COLO668 (cell line): Measurements from ENCODE around the gene TIMM10.
A peak's percentile ranks its signal among the peaks of the same experiment; 100 is the strongest.

Source experiments
- DNase-seq: peaks from one replicate; lab custom pipeline; 2025; ENCODE audit not compliant: unreplicated experiment; lab: John Stamatoyannopoulos, UW

Gene TIMM10

DNA sequence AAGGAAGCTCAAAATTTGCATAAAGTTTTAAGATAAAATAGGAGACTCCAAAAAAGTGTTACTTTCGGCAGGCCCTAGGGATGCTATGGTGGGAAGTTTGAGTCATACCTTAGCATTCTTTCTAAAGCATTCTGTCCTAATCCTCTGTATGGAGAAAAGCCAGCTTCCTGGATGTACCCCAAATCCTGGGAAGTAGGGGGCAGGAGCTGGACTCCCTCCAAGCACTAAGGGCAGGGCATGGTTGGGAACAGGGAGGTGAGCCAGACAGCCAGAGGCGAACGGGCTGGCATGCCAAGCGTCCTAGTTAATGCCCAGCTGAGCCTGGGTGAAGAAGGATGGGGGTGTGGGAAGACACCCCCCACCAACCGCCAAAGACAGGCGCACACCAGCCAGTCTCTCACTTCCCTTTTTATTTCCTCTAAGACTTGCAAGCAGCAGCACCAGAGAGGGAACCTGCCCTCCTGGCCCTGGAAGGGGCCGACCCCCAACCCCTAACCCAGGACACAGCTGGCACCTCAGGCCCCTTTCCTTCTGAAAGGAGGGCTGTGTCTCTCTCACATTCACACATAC, 46.3 kb downstream of the TIMM10 start:
- DNase-seq, result no peak

GRCh38 chr11:57483562-57483918, 47.0 kb downstream of the TIMM10 start:
- DNase-seq, result no peak

DNA sequence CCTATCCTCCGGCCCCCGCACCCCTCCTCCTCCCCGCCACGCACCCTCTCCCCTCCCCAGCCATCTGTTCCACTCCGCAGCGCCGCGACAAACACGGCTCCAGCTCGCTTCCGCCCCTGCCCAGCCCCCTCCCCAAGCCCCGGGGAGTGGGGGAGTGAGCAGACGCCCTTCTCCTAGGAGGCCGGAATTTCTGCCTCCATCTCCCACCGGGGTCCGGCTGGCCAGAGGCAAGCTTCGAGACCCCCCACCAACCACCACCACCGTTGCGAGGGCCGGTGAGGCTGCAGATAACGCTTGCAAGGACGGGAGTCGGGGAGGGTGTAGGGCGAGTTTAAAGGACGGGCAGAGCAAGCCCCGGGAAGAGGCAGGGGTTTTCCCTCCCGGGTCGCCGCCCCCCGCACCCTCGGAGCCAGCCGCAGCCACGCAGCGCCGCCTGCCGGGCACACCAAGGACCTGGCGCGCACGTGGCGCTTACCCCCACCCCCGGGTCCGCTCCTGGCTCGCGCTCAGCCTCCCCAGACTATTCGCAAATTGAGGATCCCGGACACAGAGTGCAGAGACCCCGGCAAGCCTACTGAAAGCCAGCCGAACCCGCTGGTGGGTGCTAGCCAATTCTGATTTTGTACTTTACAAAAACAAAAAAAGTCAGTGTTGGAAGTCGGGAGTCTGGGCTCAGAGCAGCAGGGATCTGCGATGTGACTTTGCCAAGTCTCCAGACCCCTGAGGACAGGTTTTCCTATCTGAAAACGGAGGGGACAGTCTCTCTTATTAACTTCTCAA, 47.6 kb downstream of the TIMM10 start:
- peak; percentile 32 for DNase-seq

DNA sequence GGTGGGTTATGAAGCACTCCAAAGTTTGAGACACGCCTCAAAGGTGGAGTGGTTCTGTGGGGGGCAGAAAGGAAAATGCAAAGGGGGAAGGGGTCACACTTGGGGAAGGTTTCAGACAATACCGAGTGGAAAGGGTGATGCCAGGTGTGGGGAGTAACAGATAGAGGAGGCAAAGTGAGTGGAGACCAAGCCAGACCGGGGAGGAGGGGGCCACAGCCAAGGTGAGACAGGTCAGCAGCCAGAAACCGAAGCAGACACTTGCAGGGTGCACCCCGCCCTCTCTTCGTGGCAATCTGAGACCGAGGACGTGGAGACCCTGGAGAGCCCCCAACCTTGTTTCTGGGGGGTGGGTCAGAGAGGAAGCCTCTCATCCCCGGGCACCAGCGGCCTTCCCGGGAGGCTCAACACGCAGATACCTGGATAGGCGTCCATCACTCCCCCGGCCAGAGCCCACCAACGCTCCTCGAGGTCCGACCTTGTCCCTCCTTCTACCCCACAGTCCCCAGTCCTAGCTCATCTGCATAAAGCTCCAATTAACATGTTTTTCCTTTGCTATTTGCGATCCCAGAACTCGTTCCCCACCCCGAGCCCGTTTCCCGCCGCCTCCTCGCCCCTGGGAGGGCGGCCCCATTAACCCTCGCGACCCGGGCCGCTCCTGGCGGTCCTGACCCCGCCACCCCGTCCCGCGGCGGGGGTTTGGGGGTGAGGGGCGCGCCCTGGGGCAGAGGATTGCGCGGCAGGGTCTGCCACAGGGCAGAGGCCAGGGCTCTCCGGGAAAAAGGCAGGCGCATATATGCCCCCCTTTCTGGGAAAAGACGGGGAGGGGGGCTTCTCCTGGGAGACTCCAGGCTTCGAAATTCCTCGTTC, 48.4 kb downstream of the TIMM10 start:
- no peak for DNase-seq

DNA sequence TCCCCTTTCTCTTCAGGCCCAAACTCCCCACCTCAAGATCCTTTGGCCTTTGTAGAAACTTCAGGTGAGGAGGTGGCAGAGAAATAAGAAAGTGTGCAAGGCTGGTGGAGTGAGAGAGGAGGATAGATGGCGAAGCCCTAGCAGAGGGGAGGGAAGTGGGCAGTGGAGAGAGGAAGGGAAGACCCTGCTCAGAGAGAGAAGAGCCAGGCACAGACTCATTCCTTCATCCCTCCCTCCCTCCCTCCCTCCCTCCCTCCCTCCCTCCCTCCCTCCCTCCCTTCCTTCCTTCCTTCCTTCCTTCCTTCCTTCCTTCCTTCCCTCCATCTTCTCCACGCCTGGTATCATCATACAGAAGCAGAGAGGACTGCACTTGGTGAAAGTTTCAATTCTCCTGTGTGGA, 49.2 kb downstream of the TIMM10 start:
- DNase-seq, result no peak

- peak; percentile 70 for DNase-seq
Observed at GRCh38 chr11:57480409-57481137, 50.0 kb downstream of the TIMM10 start.

- no peak for DNase-seq
Observed at GRCh38 chr11:57479911-57480310, 50.6 kb downstream of the TIMM10 start.

GRCh38 chr11:57479021-57479663, 51.4 kb downstream of the TIMM10 start:
- no peak for DNase-seq
